Neural cell (in vitro differentiated cells): ENCODE measurements around the gene TMEM80. TPM values are rescaled to one million over a fixed set of nuclear protein-coding genes. Genes with fewer than 3 reads are reported as not detected.

Source experiments
- H2AFZ ChIP-seq: fragments of 200-600, 300-800 bp; sonication (generic), shearing (Covaris generic); 2 replicates; pipeline ENCODE4 v1.6.0; 2014; ENCODE audit warnings: low read depth, mild to moderate bottlenecking, antibody characterized with exemption, low read length, moderate library complexity
- H3F3A ChIP-seq: fragments of 200-600 bp; shearing (Covaris generic); 2 replicates; pipeline ENCODE4 v1.6.1; 2016; ENCODE audit warnings: mild to moderate bottlenecking, moderate library complexity, mixed read lengths, antibody characterized with exemption, low read length; ENCODE audit not compliant: insufficient read depth, poor library complexity, severe bottlenecking
- H3K27ac ChIP-seq: fragments of 200-600, 300-800 bp; sonication (generic), shearing (Covaris generic); 2 replicates; pipeline ENCODE4 v1.5.1; 2014; ENCODE audit warnings: mild to moderate bottlenecking, low read length, moderate library complexity
- H3K27me3 ChIP-seq: fragments of 300-800, 200-600 bp; sonication (generic), shearing (Covaris generic); 2 replicates; pipeline ENCODE4 v1.6.0; 2014; ENCODE audit warnings: mild to moderate bottlenecking, low read depth, low read length, moderate library complexity; ENCODE audit not compliant: insufficient read depth
- H3K36me3 ChIP-seq: fragments of 300-800, 200-600 bp; sonication (generic), shearing (Covaris generic); 2 replicates; pipeline ENCODE4 v1.5.1; 2014; ENCODE audit warnings: mild to moderate bottlenecking, antibody characterized with exemption, low read length, moderate library complexity; ENCODE audit not compliant: insufficient read depth
- H3K4me2 ChIP-seq: fragments of 300-800, 200-600 bp; sonication (generic), shearing (Covaris generic); 2 replicates; pipeline ENCODE4 v1.6.0; 2014; ENCODE audit warnings: mild to moderate bottlenecking, low read length
- H3K4me3 ChIP-seq: fragments of 300-800, 200-600 bp; sonication (generic), shearing (Covaris generic); 2 replicates; pipeline ENCODE4 v1.5.1; 2014; ENCODE audit warnings: mild to moderate bottlenecking, low read length, moderate library complexity
- H3K79me2 ChIP-seq: fragments of 200-600 bp; shearing (Covaris generic); replicated peaks from 2 replicates; pipeline ENCODE4 v1.6.0; 2014; ENCODE audit warnings: mild to moderate bottlenecking, low read length, moderate library complexity; ENCODE audit not compliant: insufficient read depth
- H3K9ac ChIP-seq: fragments of 300-800, 200-600 bp; sonication (generic), shearing (Covaris generic); 2 replicates; pipeline ENCODE4 v1.6.1; 2016; ENCODE audit warnings: mild to moderate bottlenecking, low read length, mixed read lengths
- H3K9me2 ChIP-seq: fragments of 200-600 bp; shearing (Covaris generic); 2 replicates; pipeline ENCODE4 v1.6.1; 2016; ENCODE audit warnings: mild to moderate bottlenecking, low read length, mixed read lengths; ENCODE audit not compliant: insufficient read depth
- H3K9me3 ChIP-seq: fragments of 200-600, 300-800 bp; sonication (generic), shearing (Covaris generic); 2 replicates; pipeline ENCODE4 v1.6.1; 2016; ENCODE audit warnings: mild to moderate bottlenecking, mixed run types, low read length, moderate library complexity, mixed read lengths
- H4K20me1 ChIP-seq: fragments of 200-600 bp; shearing (Covaris generic); 2 replicates; pipeline ENCODE4 v1.6.1; 2016; ENCODE audit warnings: mild to moderate bottlenecking, mixed run types; ENCODE audit not compliant: insufficient read depth
- CTCF ChIP-seq: fragments of 450-650 bp; IDR thresholded peaks from 2 replicates; pipeline ENCODE4 v1.5.1; 2014; ENCODE audit warnings: antibody characterized with exemption, mild to moderate bottlenecking, moderate library complexity; ENCODE audit not compliant: poor library complexity, severe bottlenecking
- EP300 ChIP-seq: fragments of 450-650 bp; conservative IDR thresholded peaks from 2 replicates; pipeline ENCODE4 v1.6.1; 2014; ENCODE audit warnings: antibody characterized with exemption, mild to moderate bottlenecking, moderate library complexity; ENCODE audit not compliant: poor library complexity, severe bottlenecking
- EZH2 ChIP-seq: fragments of 200-600, 300-800 bp; shearing (Covaris generic), sonication (generic); IDR thresholded peaks from 2 replicates; pipeline ENCODE4 v1.6.1; 2014; ENCODE audit warnings: antibody characterized with exemption, low read length, borderline replicate concordance, mild to moderate bottlenecking; ENCODE audit not compliant: insufficient read depth, poor library complexity, severe bottlenecking
- MXI1 ChIP-seq: fragments of 450-650 bp; conservative IDR thresholded peaks from 2 replicates; pipeline ENCODE4 v1.6.1; 2014; ENCODE audit warnings: antibody characterized with exemption, mild to moderate bottlenecking; ENCODE audit not compliant: poor library complexity, severe bottlenecking
- POLR2AphosphoS5 ChIP-seq: IDR thresholded peaks from 2 replicates; pipeline ENCODE4 v1.6.1; 2012
- RAD21 ChIP-seq: fragments of 450-650 bp; conservative IDR thresholded peaks from 2 replicates; pipeline ENCODE4 v1.6.1; 2014; ENCODE audit warnings: antibody characterized with exemption, mild to moderate bottlenecking, moderate library complexity
- REST ChIP-seq: IDR thresholded peaks from 2 replicates; pipeline ENCODE4 v1.6.1; 2012; ENCODE audit warnings: borderline replicate concordance
- SMC3 ChIP-seq: fragments of 450-650 bp; conservative IDR thresholded peaks from 2 replicates; pipeline ENCODE4 v1.6.1; 2014; ENCODE audit warnings: antibody characterized with exemption, mild to moderate bottlenecking, moderate library complexity; ENCODE audit not compliant: poor library complexity
- TAF1 ChIP-seq: IDR thresholded peaks from 2 replicates; pipeline ENCODE4 v1.6.1; 2012; ENCODE audit warnings: low read depth
- polyA plus RNA-seq: library from polyadenylated mRNA; depleted of rRNA; stranded (reverse); fragments of >200 nt; gene quantifications from 2 replicates; pipeline ENCODE4 v1.2.3, GENCODE V29; 2014

TMEM80 gene
- polyA plus RNA-seq, 1 donor from 2014 or later: 23.1 TPM

- H3K9me2 ChIP-seq: no peaks in the 10 kb centered on the region
- no peaks in the 10 kb centered on the region for H4K20me1 ChIP-seq
- TF ChIP-seq POLR2AphosphoS5 (no peak), CTCF (no peak), EZH2 (no peak), EP300 (no peak), SMC3 (no peak), REST (no peak), MXI1 (no peak), RAD21 (no peak), TAF1 (no peak)
- H3K4me2 ChIP-seq: peak overlapping the region; percentile 48
- H3K9me3 ChIP-seq: no peaks in the 10 kb centered on the region
- H3K79me2 ChIP-seq: peaks cover 23% of the 10 kb centered on the region
- H2AFZ ChIP-seq: no peak overlapping the region
- H3K9ac ChIP-seq: peak overlapping the region; percentile 96
- H3F3A ChIP-seq: no peaks in the 10 kb centered on the region
- no peaks in the 10 kb centered on the region for H3K27me3 ChIP-seq
- peak overlapping the region; percentile 85 for H3K4me3 ChIP-seq
- no peaks in the 10 kb centered on the region for H3K36me3 ChIP-seq
- no peak overlapping the region for H3K27ac ChIP-seq
These were observed 2.2 kb upstream of the TMEM80 start for GRCh38 chr11:693415-693831.

GRCh38 chr11:693887-694562 is 1.6 kb upstream of the TMEM80 start:
- TF ChIP-seq REST (no peak), EZH2 (no peak), MXI1 (no peak), RAD21 (no peak), EP300 (no peak), SMC3 (no peak), POLR2AphosphoS5 (no peak), TAF1 (no peak), CTCF (no peak)
- no peaks in the 10 kb centered on the region for H3K27me3 ChIP-seq
- peak overlapping the region; percentile 85 for H3K4me3 ChIP-seq
- peaks cover 23% of the 10 kb centered on the region for H3K79me2 ChIP-seq
- no peaks in the 10 kb centered on the region for H3K9me2 ChIP-seq
- H3F3A ChIP-seq: no peaks in the 10 kb centered on the region
- no peak overlapping the region for H3K27ac ChIP-seq
- H3K9ac ChIP-seq: peak overlapping the region; percentile 96
- H2AFZ ChIP-seq: no peak overlapping the region
- no peaks in the 10 kb centered on the region for H3K36me3 ChIP-seq
- H3K4me2 ChIP-seq: peak overlapping the region; percentile 48
- no peaks in the 10 kb centered on the region for H3K9me3 ChIP-seq
- H4K20me1 ChIP-seq: no peaks in the 10 kb centered on the region
